ENCODE results near the gene HTR2A. TPM values are rescaled to one million over a fixed set of nuclear protein-coding genes. Genes with fewer than 3 reads are reported as not detected.
A peak's percentile ranks its signal among the peaks of the same experiment; 100 is the strongest.

Gene HTR2A
- total RNA-seq, 1 experiment from 2014 or later = not detected

GRCh38 chr13:46866150-46866549 is 30.7 kb downstream of the HTR2A start:
- Mint-ChIP-seq H3K4me3 (ENCODE audit: unreplicated experiment) (no peak overlapping the region), H3K27ac (ENCODE audit: low read depth, unreplicated experiment) (peak overlapping the region; percentile 75), H3K27me3 (ENCODE audit: insufficient read depth, unreplicated experiment) (peaks cover 27% of the 10 kb centered on the region), H3K9me3 (ENCODE audit: unreplicated experiment) (no peaks in the 10 kb centered on the region), H3K4me1 (ENCODE audit: insufficient read depth, unreplicated experiment) (peaks cover 8% of the 10 kb centered on the region), H3K36me3 (ENCODE audit: insufficient read depth, unreplicated experiment) (no peaks in the 10 kb centered on the region)
- DNase-seq (ENCODE audit: unreplicated experiment) = peak; percentile 57
- CTCF ChIA-PET = interaction anchor here (1.3 to 2.2 kb wide), 2 partner anchors 11 to 29 kb away, joined by 3 to 6 read pairs; no protein-coding TSS in a partner anchor
- POLR2A ChIA-PET = no interaction called here
- intact Hi-C loops (cut with micrococcal nuclease) = no loop called here
- BruUV-seq (replicated peaks) = no TSS peak
- TF ChIP-seq CTCF (IDR thresholded peaks at IDR 0.05; ENCODE audit: unreplicated experiment) = no peak

GRCh38 chr13:46864941-46865340 is 31.9 kb downstream of the HTR2A start:
- POLR2A ChIA-PET = interaction anchor here (0.7 to 1.1 kb wide), 2 partner anchors 33 to 69 kb away, joined by 3 read pairs; no protein-coding TSS in a partner anchor
- no peak for DNase-seq (ENCODE audit: unreplicated experiment)
- H3K4me3 Mint-ChIP-seq (ENCODE audit: unreplicated experiment) = no peak overlapping the region
- H3K27ac Mint-ChIP-seq (ENCODE audit: low read depth, unreplicated experiment) = peak overlapping the region; percentile 75
- TF ChIP-seq CTCF (IDR thresholded peaks at IDR 0.05; ENCODE audit: unreplicated experiment) = no peak
- H3K36me3 Mint-ChIP-seq (ENCODE audit: insufficient read depth, unreplicated experiment) = no peaks in the 10 kb centered on the region
- peaks cover 8% of the 10 kb centered on the region for H3K4me1 Mint-ChIP-seq (ENCODE audit: insufficient read depth, unreplicated experiment)
- CTCF ChIA-PET = interaction anchor here (0.6 to 2.2 kb wide), 2 partner anchors 30 to 1813 kb away, joined by 3 to 6 read pairs; no protein-coding TSS in a partner anchor
- no TSS peak for BruUV-seq (replicated peaks)
- no peaks in the 10 kb centered on the region for H3K9me3 Mint-ChIP-seq (ENCODE audit: unreplicated experiment)
- peaks cover 15% of the 10 kb centered on the region for H3K27me3 Mint-ChIP-seq (ENCODE audit: insufficient read depth, unreplicated experiment)
- intact Hi-C loops (cut with micrococcal nuclease) = no loop called here

GRCh38 chr13:46861959-46862358 is 34.9 kb downstream of the HTR2A start:
- ChIA-PET CTCF (no interaction called here), POLR2A (no interaction called here)
- H3K4me1 Mint-ChIP-seq (ENCODE audit: insufficient read depth, unreplicated experiment) = peaks cover 8% of the 10 kb centered on the region
- H3K4me3 Mint-ChIP-seq (ENCODE audit: unreplicated experiment) = no peak overlapping the region
- BruUV-seq (replicated peaks) = no TSS peak
- no peak for TF ChIP-seq CTCF (IDR thresholded peaks at IDR 0.05; ENCODE audit: unreplicated experiment)
- no peak for DNase-seq (ENCODE audit: unreplicated experiment)
- H3K27me3 Mint-ChIP-seq (ENCODE audit: insufficient read depth, unreplicated experiment) = no peaks in the 10 kb centered on the region
- H3K27ac Mint-ChIP-seq (ENCODE audit: low read depth, unreplicated experiment) = no peak overlapping the region
- no peaks in the 10 kb centered on the region for H3K36me3 Mint-ChIP-seq (ENCODE audit: insufficient read depth, unreplicated experiment)
- intact Hi-C loops (cut with micrococcal nuclease) = no loop called here
- H3K9me3 Mint-ChIP-seq (ENCODE audit: unreplicated experiment) = no peaks in the 10 kb centered on the region

GRCh38 chr13:46860722-46861121 is 36.1 kb downstream of the HTR2A start:
- no TSS peak for BruUV-seq (replicated peaks)
- Mint-ChIP-seq H3K36me3 (ENCODE audit: insufficient read depth, unreplicated experiment) (no peaks in the 10 kb centered on the region), H3K9me3 (ENCODE audit: unreplicated experiment) (no peaks in the 10 kb centered on the region), H3K4me1 (ENCODE audit: insufficient read depth, unreplicated experiment) (peaks cover 3% of the 10 kb centered on the region), H3K27ac (ENCODE audit: low read depth, unreplicated experiment) (no peak overlapping the region), H3K4me3 (ENCODE audit: unreplicated experiment) (no peak overlapping the region), H3K27me3 (ENCODE audit: insufficient read depth, unreplicated experiment) (no peaks in the 10 kb centered on the region)
- DNase-seq (ENCODE audit: unreplicated experiment) = no peak
- ChIA-PET POLR2A (no interaction called here), CTCF (interaction anchor here (0.6 to 1.2 kb wide), 2 partner anchors 33 to 113 kb away, joined by 3 to 4 read pairs; no protein-coding TSS in a partner anchor)
- TF ChIP-seq CTCF (IDR thresholded peaks at IDR 0.05; ENCODE audit: unreplicated experiment) = no peak
- intact Hi-C loops (cut with micrococcal nuclease) = no loop called here
